ENCODE results near the gene S100Z. TPM values are rescaled to one million over a fixed set of nuclear protein-coding genes. Genes with fewer than 3 reads are reported as not detected.

The S100Z gene
- total and polyA plus RNA-seq, 2 experiments from 2014 or later, result not detected

GRCh38 chr5:76920491-76920890 is 70.7 kb downstream of the S100Z start:
- H3K27ac ChIP-seq, result no peak overlapping the region
- H3K4me1 ChIP-seq (ENCODE audit: insufficient read depth), result no peaks in the 10 kb centered on the region
- DNase-seq, result no peak
- H2AFZ ChIP-seq, result no peak overlapping the region
- no peak for TF ChIP-seq EZH2phosphoT487 (IDR thresholded peaks at IDR 0.05; ENCODE audit: insufficient read depth, low read depth)
- TF ChIP-seq EZH2 (IDR thresholded peaks at IDR 0.05; ENCODE audit: insufficient read depth, poor library complexity, severe bottlenecking), result no peak
- H3K9ac ChIP-seq, result no peak overlapping the region
- no peaks in the 10 kb centered on the region for H3K9me3 ChIP-seq (ENCODE audit: low read depth)
- in situ Hi-C loops (cut with MboI), result no loop called here
- H3K36me3 ChIP-seq (ENCODE audit: low read depth), result no peaks in the 10 kb centered on the region
- no peaks in the 10 kb centered on the region for H4K20me1 ChIP-seq (ENCODE audit: insufficient read depth)
- H3F3A ChIP-seq (ENCODE audit: insufficient read depth), result no peaks in the 10 kb centered on the region
- WGBS, 2 experiments (ENCODE audit: low coverage in 1 of 2, low lambda C conversion rate in 2 of 2, missing lambda C conversion rate in 2 of 2), result 51 to 56% methylated on average over 4 of the region's 4 CpGs
- no peak overlapping the region for H3K4me3 ChIP-seq
- H3K4me2 ChIP-seq (ENCODE audit: unreplicated experiment), result no peak overlapping the region
- H3K79me2 ChIP-seq (ENCODE audit: insufficient read depth), result no peaks in the 10 kb centered on the region
- H3K9me2 ChIP-seq (ENCODE audit: insufficient read depth), result no peaks in the 10 kb centered on the region
- peaks cover 5% of the 10 kb centered on the region for H3K27me3 ChIP-seq (replicated peaks; ENCODE audit: insufficient read depth)

GRCh38 chr5:76926329-76927105 is 76.7 kb downstream of the S100Z start:
- Histone ChIP-seq H2AFZ (no peak overlapping the region), H3F3A (ENCODE audit: insufficient read depth) (no peaks in the 10 kb centered on the region), H3K4me3 (no peak overlapping the region), H3K9me2 (ENCODE audit: insufficient read depth) (no peaks in the 10 kb centered on the region), H3K9ac (no peak overlapping the region), H3K4me2 (ENCODE audit: unreplicated experiment) (no peak overlapping the region), H3K79me2 (ENCODE audit: insufficient read depth) (no peaks in the 10 kb centered on the region), H3K27ac (no peak overlapping the region), H4K20me1 (ENCODE audit: insufficient read depth) (no peaks in the 10 kb centered on the region), H3K4me1 (ENCODE audit: insufficient read depth) (no peaks in the 10 kb centered on the region), H3K27me3 (replicated peaks; ENCODE audit: insufficient read depth) (peaks cover 46% of the 10 kb centered on the region), H3K36me3 (ENCODE audit: low read depth) (no peaks in the 10 kb centered on the region), H3K9me3 (ENCODE audit: low read depth) (no peaks in the 10 kb centered on the region)
- DNase-seq, result no peak
- in situ Hi-C loops (cut with MboI), result no loop called here
- TF ChIP-seq EZH2 (IDR thresholded peaks at IDR 0.05; ENCODE audit: insufficient read depth, poor library complexity, severe bottlenecking) (no peak), EZH2phosphoT487 (IDR thresholded peaks at IDR 0.05; ENCODE audit: insufficient read depth, low read depth) (no peak)
- WGBS, 2 experiments (ENCODE audit: low coverage in 1 of 2, low lambda C conversion rate in 2 of 2, missing lambda C conversion rate in 2 of 2), result 37 to 53% methylated on average over 6 of the region's 6 CpGs

- in situ Hi-C loops (cut with MboI), result no loop called here
- H3K9me3 ChIP-seq (ENCODE audit: low read depth), result no peaks in the 10 kb centered on the region
- WGBS, 2 experiments (ENCODE audit: low coverage in 1 of 2, low lambda C conversion rate in 2 of 2, missing lambda C conversion rate in 2 of 2), result 31 to 37% methylated on average over 4 of the region's 4 CpGs
Measured at GRCh38 chr5:76927961-76928360, 78.1 kb downstream of the S100Z start.

GRCh38 chr5:76930083-76930482 is 80.3 kb downstream of the S100Z start:
- no peaks in the 10 kb centered on the region for H3K36me3 ChIP-seq (ENCODE audit: low read depth)
- H4K20me1 ChIP-seq (ENCODE audit: insufficient read depth), result no peaks in the 10 kb centered on the region
- in situ Hi-C loops (cut with MboI), result no loop called here
- no peak overlapping the region for H3K4me3 ChIP-seq
- H3K27ac ChIP-seq, result no peak overlapping the region
- 25 to 35% methylated on average over 4 of the region's 4 CpGs for WGBS, 2 experiments (ENCODE audit: low coverage in 1 of 2, low lambda C conversion rate in 2 of 2, missing lambda C conversion rate in 2 of 2)
- H3K9me2 ChIP-seq (ENCODE audit: insufficient read depth), result no peaks in the 10 kb centered on the region
- H3K79me2 ChIP-seq (ENCODE audit: insufficient read depth), result no peaks in the 10 kb centered on the region
- H3K9me3 ChIP-seq (ENCODE audit: low read depth), result no peaks in the 10 kb centered on the region
- DNase-seq, result no peak
- no peak overlapping the region for H3K4me2 ChIP-seq (ENCODE audit: unreplicated experiment)
- no peak overlapping the region for H2AFZ ChIP-seq
- H3K27me3 ChIP-seq (replicated peaks; ENCODE audit: insufficient read depth), result peaks cover 47% of the 10 kb centered on the region
- no peak overlapping the region for H3K9ac ChIP-seq
- no peaks in the 10 kb centered on the region for H3F3A ChIP-seq (ENCODE audit: insufficient read depth)
- no peaks in the 10 kb centered on the region for H3K4me1 ChIP-seq (ENCODE audit: insufficient read depth)
- TF ChIP-seq EZH2phosphoT487 (IDR thresholded peaks at IDR 0.05; ENCODE audit: insufficient read depth, low read depth) (no peak), EZH2 (IDR thresholded peaks at IDR 0.05; ENCODE audit: insufficient read depth, poor library complexity, severe bottlenecking) (no peak)

More at GRCh38 chr5:76927961-76928360, 78.1 kb downstream of the S100Z start:
- Histone ChIP-seq H3K36me3 (ENCODE audit: low read depth) (no peaks in the 10 kb centered on the region), H4K20me1 (ENCODE audit: insufficient read depth) (no peaks in the 10 kb centered on the region), H3K27ac (no peak overlapping the region), H3K79me2 (ENCODE audit: insufficient read depth) (no peaks in the 10 kb centered on the region), H3F3A (ENCODE audit: insufficient read depth) (no peaks in the 10 kb centered on the region), H2AFZ (no peak overlapping the region), H3K4me1 (ENCODE audit: insufficient read depth) (no peaks in the 10 kb centered on the region), H3K9ac (no peak overlapping the region), H3K27me3 (replicated peaks; ENCODE audit: insufficient read depth) (peaks cover 48% of the 10 kb centered on the region), H3K9me2 (ENCODE audit: insufficient read depth) (no peaks in the 10 kb centered on the region), H3K4me2 (ENCODE audit: unreplicated experiment) (no peak overlapping the region), H3K4me3 (no peak overlapping the region)
- no peak for DNase-seq
- no peak for TF ChIP-seq EZH2phosphoT487 (IDR thresholded peaks at IDR 0.05; ENCODE audit: insufficient read depth, low read depth)
- TF ChIP-seq EZH2 (IDR thresholded peaks at IDR 0.05; ENCODE audit: insufficient read depth, poor library complexity, severe bottlenecking), result no peak
